Epithelial cell of prostate (primary cell): Measurements from ENCODE around the gene XIRP2.
A peak's percentile ranks its signal among the peaks of the same experiment; 100 is the strongest.
"Not testable (repeated sequence)": the region's sequence is repeated elsewhere in the genome, so short reads cannot be mapped to it uniquely, and the experiment has no call there.

Experiments
- DNase-seq: peaks from one replicate; pipeline ENCODE4 v3.0.0-alpha.2; 2011; ENCODE audit warnings: low read depth, low spot score
- H3K27ac ChIP-seq: fragments of 450-650 bp; 2 replicates; pipeline ENCODE4 v1.5.1; 2017; ENCODE audit warnings: mild to moderate bottlenecking

The XIRP2 gene

DNA sequence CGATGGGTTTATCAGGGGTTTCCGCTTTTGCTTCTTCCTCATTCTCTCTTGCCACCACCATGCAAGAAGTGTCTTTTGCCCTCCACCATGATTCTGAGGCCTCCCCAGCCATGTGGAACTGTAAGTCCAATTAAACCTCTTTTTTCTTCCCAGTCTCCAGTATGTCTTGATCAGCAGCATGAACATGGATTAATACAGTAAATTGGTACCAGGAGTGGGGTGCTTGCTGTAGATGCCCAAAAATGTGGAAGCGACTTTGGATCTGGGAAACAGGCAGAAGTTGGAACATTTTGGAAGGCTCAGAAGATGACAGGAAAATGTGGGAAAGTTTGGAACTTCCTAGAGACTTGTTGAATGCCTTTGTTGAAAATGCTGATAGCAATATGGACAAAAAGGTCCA, 146.7 kb downstream of the XIRP2 start:
- not testable (repeated sequence) for DNase-seq, H3K27ac ChIP-seq

DNA sequence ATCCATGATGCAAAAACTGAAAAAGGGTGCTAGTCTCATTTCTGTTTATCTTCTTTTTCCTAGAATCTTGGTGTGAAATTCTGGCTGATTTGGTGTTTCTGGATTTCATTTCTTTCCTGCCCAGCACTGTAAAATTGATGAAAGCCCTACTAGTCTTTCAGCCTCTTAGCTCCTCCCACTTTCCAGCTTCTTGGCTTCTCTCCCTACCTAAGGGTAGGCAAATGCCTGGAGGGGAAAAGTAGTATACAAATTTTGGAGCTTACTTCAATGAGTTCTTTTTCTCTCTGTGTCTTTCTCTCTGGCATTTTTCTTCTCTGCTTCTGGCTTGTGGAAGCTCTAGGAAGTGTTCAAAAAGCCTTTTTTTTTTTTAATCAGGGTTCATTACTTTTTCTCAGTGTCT, 160.5 kb downstream of the XIRP2 start:
- no peak overlapping the region for H3K27ac ChIP-seq
- no peak for DNase-seq

DNA sequence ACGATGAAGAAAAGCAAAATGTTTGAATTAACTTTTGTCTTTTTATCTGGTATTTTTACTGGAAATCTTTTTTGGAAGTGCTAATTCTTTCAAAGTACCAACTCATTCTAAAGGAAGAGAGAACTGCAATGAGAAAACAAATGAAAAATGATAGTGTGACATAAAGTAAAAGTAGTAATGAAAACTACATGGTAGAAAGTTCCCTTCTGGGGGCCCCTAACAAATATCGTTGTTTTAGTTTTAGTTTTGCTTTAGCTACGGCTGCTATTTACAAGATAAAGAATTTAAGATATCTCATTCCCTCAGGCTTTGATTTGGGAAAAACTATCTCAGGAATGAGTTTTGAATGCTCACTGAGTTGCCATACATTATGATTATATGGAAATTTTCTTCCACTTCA, 161.4 kb downstream of the XIRP2 start:
- DNase-seq, result no peak
- H3K27ac ChIP-seq, result no peak overlapping the region

DNA sequence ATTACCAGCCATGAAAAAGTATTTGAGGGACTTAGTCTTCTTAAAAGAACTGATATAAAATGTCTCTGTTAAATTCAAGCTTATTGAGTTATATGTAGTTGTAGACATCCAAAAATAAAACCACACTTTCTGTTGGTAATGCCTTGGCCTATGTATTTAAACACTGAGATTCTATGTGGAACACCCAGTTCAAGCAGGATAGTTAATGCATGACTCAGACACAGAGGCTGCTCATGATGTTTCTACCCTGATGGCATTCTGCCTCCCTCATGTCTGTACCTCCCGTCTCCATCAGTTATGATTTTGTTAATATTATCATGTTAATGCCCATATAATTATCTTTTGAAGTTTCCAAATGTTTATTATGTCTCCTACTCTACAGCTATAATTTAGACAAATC, 164.5 kb downstream of the XIRP2 start:
- H3K27ac ChIP-seq, result no peak overlapping the region
- DNase-seq, result peak; percentile 5

DNA sequence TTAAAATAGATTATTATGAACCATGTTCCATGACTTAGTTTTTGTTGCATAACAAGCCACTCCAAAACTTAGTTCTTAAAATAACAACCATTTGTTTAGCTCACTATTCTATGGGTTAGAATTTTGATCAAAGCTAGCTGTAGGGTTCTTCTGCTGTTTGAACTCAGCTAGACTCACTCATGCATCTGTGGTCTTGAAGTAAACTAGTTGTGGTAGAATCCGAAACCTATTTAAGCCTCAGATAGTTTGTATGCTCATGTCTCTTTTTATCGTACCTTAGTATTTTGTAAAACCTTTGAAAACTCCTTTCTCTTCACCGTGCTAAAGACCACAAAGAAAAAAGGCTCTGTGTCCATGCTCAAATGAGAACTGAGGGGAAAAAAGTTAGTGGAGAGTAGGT, 166.6 kb downstream of the XIRP2 start:
- H3K27ac ChIP-seq, result no peak overlapping the region
- no peak for DNase-seq

DNA sequence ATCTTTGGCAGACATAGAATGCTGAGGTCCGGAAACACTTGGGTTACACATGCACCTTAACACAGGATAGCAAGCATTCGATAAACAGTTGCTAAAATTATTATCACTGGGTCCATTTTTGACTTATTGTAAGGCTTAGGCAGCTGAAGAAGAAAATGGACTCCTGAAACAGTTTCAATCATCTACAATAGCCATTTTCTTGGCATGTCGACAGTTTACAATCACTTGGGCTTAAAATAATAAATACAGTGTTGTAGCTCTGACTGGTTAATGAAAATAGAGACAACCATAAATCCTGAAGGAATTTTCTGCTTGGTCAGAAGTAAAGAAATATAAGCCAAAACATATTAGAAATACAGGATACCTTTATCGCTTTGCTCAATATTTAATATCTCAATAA, 169.2 kb downstream of the XIRP2 start:
- no peak for DNase-seq
- H3K27ac ChIP-seq, result no peak overlapping the region

DNA sequence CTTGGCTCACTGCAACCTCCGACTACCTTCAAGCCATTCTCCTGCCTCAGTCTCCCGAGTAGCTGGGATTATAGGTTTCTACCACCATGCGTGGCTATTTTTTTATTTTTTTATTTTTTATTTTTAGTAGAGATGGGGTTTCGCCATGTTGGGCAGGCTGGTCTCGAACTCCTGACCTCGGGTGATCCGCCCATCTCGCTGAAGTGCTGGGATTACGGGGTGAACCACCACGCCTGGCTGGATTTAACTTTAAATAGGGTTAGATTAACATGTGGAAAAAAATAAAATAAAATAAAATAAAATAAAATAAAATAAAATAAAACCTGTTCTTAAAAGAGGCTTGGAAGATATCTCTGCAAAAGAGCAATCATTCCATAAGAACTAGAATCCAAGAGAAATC, 170.9 kb downstream of the XIRP2 start:
- no peak overlapping the region for H3K27ac ChIP-seq

DNA sequence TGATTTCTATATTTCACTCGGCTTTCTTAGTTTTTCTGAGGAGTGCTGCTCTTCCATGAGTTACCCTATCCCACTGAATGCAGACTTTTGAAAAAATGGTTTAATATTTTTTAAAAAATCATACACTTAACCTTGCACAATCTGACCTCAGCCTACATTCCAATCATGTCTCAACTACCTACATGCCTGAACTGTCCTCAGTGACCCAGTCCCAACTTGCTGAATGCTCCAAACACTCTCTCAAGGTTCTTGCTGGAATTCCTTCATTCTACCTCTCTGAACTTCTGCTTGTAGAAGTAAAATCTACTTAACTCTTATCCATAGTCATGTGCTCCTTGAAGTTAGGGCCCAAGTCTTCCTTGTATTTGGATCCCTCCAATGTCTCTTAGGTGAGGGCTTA, 181.6 kb downstream of the XIRP2 start:
- peak overlapping the region; percentile 38 for H3K27ac ChIP-seq
- DNase-seq, result peak; percentile 2

More for the DNA sequence above, 170.9 kb downstream of the XIRP2 start:
- no peak for DNase-seq

DNA sequence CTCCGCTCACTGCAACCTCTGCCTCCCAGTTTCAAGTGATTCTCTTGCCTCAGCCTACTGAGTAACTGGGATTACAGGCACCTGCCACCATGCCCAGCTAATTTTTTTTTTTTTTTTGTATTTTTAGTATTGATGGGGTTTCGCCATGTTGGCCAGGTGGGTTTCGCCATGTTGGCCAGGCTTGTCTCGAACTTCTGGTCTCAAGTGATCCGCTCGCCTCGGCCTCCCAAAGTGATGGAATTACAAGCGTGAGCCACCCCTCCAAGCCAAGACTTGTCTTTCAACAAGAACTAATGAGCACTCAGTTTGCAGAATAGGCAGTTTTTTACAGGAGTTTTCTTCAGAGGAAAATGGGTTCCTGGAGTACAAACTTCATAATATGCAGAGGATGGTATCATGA, 187.4 kb downstream of the XIRP2 start:
- H3K27ac ChIP-seq, DNase-seq: not testable (repeated sequence)

DNA sequence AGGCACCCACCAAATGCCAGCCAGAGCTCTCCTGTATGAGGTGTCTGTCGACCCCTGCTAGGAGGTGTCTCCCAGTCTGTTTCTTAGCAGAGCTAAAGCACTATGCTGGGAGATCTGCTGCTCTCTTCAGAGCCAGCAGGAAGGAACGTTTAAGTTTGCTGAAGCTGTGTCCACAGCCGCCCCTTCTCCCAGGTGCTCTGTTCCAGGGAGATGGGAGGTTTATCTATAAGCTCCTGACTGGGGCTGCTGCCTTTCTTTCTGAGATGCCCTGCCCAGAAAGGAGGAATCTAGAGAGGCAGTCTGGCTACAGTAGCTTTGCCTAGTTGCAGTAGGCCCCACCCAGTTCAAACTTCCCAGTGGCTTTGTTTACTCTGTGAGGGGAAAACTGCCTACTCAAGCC, 210.7 kb downstream of the XIRP2 start:
- DNase-seq, H3K27ac ChIP-seq: not testable (repeated sequence)

DNA sequence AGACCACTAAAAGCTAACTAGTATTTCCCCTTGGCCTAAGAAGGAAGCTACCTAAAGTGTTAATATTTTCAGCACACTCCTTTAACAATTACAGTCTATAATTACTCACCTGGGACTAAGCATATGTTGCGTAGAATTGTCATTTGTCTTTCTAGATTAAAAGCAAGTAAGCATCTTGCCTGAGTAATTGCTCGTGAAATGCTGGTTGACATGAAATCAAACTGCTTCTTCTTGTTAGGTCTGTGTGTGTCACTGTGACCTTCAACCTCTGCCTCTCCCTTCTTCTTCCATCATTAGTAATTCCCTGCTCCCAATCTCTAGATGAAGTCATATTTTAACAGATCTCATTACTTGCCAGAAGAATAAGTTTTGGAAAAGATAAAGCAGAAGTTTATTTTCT, 212.2 kb downstream of the XIRP2 start:
- no peak overlapping the region for H3K27ac ChIP-seq
- DNase-seq, result peak; percentile 14

DNA sequence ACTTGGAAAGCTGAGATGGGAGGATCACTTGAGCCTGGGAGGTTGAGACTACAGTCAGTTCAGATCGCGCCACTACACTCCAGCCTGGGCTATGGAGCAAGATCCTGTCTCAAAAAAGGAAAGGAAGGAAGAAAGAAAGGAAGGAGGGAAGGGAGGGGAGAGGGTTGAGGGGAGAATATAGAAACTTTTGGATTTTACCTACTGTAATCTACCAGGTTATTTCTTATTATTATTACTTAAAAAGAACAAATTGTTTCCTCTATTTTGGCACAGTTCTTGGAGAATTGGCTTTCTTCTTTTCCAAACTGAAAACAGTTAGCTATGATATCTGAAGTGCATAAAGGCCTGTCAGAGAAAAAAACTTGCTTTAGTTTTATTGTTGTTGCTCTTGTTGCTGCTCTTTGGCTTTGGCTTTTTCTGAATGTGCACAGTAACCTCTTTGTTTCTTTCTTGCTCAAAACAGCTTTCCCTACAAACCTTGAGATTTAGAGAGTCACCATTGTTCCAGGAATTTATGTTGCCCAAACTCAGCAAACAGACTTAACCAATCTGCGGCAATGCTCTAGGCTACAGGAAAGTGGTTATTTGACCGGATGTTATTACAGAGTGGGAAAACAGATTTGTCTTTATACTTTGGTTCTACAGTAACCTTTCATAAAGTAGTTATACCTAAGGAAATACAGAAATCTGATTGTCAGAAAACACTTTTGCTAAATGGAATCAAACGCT, 214.9 kb downstream of the XIRP2 start:
- no peak for DNase-seq
- H3K27ac ChIP-seq, result no peak overlapping the region

DNA sequence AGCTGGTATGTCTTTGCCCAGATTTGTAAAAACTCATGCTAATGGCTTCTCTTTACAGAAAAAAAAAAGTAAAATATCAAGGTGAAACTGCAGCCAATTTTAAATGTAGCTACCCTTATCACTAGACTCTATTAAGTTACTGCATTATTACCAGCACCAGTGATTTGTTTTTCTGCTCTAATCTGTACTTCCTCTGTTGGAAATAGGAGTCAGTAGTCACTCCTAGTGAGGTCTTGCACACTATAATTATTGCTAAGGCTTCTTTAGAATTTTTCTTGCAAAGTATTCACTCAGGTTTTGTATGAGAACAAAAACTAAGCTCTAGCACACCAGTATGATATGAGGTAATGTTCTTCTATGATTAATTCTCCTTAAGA, 215.5 kb downstream of the XIRP2 start:
- no peak for DNase-seq
- H3K27ac ChIP-seq, result no peak overlapping the region

DNA sequence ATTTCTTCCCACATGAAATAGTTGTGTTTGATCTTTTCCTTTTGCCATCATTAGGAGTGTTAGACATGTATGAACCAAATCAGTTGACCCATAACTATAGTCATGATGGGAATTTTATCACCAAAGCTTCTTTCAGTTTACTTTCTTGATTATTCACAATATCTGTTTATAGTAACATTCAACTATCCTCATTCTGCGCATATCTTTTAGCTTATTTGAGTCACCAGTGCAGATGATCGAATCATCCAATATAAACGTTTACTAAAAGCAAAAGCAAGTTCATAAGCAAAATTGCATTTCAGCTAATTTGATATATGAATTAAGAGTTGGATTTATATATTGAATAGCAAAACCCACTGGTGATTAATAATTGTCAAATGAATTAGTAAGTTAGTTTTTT, 216.4 kb downstream of the XIRP2 start:
- DNase-seq, result no peak
- H3K27ac ChIP-seq, result no peak overlapping the region

DNA sequence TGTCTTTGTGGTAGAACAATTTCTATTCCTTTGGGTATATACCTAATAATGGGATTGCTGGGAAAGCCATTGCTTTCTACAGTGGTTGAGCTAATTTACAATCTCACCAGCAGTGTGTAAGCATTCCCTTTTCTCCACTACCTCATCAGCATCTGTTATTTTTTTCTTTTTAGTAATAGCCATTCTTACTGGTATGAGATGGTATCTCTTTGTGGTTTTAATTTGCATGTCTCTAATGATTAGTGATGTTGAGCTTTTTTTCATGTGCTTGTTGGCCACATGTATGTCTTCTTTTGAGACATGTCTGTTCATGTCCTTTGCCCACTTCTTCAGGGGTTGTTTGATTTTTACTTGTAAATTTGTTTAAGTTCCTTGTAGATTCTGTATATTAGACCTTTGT, 221.4 kb downstream of the XIRP2 start:
- peak; percentile 33 for DNase-seq
- H3K27ac ChIP-seq, result not testable (repeated sequence)

DNA sequence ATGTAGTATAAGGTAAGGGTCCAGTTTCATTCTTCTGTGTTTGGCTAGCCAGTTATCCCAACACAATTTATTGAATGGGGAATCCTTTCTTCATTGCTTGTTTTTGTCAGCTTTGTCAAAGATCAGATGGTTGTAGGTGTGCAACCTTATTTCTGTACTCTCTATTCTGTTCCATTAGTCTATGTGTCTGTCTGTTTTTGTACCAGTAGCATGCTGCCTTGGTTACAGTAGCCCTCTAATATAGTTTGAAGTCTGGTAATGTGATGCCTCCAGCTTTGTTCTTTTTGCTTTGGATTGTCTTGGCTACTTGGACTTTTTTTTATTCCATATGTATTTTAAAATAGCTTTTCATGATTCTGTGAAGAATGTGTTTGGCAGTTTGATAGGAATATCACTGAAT, 222.1 kb downstream of the XIRP2 start:
- no peak for DNase-seq
- H3K27ac ChIP-seq, result no peak overlapping the region

DNA sequence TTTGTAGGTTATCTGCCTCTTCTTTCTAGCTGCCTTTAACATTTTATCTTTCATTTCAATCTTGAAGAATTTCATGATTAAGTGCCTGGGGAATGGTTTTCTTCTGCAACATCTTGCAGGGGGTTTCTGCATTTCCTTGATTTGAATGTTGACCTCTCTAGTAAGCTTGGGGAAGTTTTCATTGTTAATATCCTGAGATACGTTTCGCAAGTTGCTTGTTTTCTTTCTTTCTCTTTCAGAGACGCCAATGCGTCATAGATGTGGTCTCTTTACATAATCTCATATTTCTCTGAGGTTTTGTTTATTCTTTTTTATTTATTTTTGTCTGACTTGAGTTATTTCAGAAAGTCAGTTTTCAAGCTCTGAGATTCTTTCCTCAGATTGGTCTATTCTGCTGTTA, 225.7 kb downstream of the XIRP2 start:
- no peak for DNase-seq
- no peak overlapping the region for H3K27ac ChIP-seq

DNA sequence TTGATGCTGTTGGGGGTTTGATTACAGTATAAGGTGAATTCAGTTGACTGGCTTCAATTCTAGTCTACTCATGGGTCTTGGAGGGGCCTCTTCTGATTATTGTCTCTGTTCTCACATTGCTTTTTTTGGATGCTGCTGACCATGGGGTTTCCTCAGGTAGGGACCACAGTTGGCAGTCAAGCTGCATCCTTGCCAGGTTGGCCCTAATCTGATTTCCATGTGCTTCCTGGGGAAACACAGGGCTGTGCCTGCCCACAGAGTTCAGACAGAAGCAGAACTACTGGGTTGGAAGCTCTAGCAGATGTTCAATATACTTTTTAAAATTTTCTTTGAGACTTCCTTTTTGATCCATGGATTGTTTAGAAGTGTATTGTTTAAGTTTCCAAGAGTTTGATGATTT, 227.3 kb downstream of the XIRP2 start:
- H3K27ac ChIP-seq, result no peak overlapping the region
- DNase-seq, result no peak

DNA sequence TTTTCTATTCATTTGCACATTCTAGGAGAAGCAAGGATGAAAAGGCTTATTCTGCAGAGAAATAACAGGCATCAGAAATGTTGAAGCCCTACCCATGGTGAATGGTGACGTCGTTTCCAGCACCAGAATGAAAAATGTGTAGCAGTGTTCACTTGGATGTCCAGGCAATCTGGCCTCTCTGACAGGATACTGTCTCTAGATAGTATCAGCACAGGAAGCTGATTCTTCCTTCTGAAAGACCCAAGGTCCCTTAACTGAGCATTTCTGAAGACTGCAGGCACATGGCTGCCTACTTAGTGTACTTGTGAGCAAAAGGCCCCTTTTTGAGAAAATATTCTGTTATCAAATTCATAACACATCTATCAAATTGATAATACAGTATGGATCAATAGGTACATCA, 234.1 kb downstream of the XIRP2 start:
- no peak for DNase-seq

DNA sequence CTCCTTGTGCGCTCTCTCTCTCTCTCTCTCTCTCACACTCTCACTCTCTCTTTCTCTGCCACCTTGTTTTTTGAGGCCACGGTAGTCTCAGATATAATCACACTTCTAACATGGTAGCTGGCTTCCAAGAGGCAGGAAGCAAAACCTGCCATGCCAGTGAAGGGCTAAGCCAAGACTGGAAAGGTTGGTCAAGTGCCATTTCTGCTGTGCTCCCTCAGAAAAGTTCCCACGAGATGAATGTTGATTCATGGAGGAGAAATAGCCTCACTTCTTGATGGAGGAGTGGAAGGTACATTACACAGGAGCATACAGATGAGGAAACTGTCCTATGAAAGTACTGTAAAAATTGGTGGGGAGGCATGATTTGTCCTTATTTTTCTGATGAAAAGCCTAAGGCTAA, 237.9 kb downstream of the XIRP2 start:
- no peak for DNase-seq
- H3K27ac ChIP-seq, result no peak overlapping the region

More for the DNA sequence above, 234.1 kb downstream of the XIRP2 start:
- no peak overlapping the region for H3K27ac ChIP-seq

DNA sequence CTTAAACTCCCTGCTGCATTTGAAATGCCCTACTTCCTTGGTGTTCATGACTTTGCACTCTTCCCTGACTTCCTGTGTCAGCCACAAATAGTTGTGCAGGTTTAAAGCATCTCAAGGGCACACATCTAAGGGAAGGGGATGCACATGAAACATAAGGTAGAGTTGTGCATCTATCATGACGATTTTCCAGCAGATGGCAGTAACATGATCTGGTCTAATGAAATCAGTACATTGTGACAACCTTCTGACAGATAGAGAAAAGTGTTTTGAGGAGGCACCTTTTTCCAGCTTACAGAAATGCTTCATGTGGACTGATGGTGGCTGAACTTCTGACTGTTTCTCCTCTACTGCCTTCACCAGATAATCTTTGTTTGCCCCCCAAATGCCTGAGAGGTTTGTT, 238.9 kb downstream of the XIRP2 start:
- DNase-seq, result no peak
- no peak overlapping the region for H3K27ac ChIP-seq

DNA sequence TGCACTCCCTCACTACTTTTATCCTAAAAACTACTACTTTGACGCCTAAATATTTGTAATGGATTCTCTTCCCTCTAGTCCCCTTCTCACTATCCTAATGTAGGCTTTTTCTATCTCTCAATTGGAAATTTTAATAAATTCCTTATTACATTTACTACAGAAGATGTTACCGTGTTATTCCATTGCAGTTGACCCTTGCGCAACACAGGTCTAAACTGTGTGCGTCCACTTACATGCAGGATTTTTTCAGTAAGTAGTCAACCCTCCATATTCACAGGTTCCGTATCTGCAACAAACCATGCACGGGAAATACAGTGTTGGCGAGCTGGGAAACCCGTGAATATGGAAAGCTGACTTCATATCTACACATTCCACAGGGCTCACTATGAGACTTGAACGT, 239.8 kb downstream of the XIRP2 start:
- H3K27ac ChIP-seq, result no peak overlapping the region
- DNase-seq, result no peak

DNA sequence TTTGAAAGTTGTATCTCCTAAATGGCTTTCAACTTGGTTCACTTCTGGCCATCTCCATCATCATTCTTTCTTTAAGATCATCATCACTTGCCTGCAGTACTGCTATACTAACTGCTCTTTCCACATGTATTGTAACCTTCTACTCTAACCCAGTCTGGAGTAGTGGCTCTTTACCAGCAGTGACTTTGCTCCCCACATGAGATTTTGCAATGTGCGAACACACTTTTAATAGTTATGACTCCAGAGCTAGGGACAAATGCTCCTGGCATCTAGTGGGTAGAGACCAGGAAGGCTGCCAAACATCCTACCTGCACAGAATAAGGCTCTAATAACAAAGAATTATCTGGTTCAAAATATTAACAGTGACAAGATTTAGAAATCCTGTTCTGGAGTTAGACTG, 243.8 kb downstream of the XIRP2 start:
- DNase-seq, result no peak
- H3K27ac ChIP-seq, result no peak overlapping the region
